ENCODE measurements around the gene PLA2G2E. TPM values are rescaled to one million over a fixed set of nuclear protein-coding genes. Genes with fewer than 3 reads are reported as not detected.

The PLA2G2E gene
- total RNA-seq, 4 donors from 2014 or later: not detected

DNA sequence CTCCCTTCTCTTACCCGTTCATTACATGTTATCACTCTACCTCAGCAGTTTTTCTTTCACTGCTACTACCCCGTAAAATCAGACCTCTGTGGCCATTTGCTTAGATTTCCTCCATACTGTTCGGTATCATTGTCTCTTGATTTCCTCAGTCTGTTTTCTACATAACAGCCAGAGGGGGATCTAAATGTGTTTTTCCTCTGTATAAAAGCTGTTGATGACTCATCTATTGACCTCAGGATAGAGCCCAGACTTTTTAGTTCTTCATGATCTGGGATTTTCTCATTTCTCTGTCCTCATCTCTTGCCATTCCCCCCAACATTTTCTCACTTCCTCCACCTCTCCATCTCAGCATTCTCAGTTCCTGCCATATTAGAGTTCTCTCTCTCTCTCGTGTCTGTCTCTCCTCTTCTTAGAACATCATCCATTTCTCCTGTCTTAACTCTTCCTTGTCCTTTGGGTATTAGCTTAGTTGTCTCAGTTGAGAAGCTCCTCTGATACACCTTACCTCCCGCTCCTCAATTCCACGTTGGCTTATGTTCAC is 30.7 kb downstream of the PLA2G2E start:
- Histone ChIP-seq H3K27me3 (no peaks in the 10 kb centered on the region), H3K4me3 (no peak overlapping the region), H3K27ac (no peak overlapping the region), H3K9me3 (no peaks in the 10 kb centered on the region), H3K36me3 (peaks cover 0 to 64% (median 0%) of the 10 kb centered on the region in 3 donors), H3K4me1 (no peaks in the 10 kb centered on the region)
- TF ChIP-seq CTCF (IDR thresholded peaks at IDR 0.05): no peak
- TF ChIP-seq POLR2A (IDR thresholded peaks at IDR 0.05): no peak
- DNase-seq: no peak

- H3K9me3 ChIP-seq: no peaks in the 10 kb centered on the region
- no peak overlapping the region for H3K27ac ChIP-seq
- no peaks in the 10 kb centered on the region for H3K27me3 ChIP-seq
- peaks cover 0 to 58% (median 0%) of the 10 kb centered on the region in 3 donors for H3K36me3 ChIP-seq
- H3K4me1 ChIP-seq: no peaks in the 10 kb centered on the region
- no peak overlapping the region for H3K4me3 ChIP-seq
- no peak for DNase-seq
- TF ChIP-seq POLR2A (IDR thresholded peaks at IDR 0.05) (no peak), CTCF (IDR thresholded peaks at IDR 0.05) (no peak)
Observed at GRCh38 chr1:19892129-19892528, 31.3 kb downstream of the PLA2G2E start.

DNA sequence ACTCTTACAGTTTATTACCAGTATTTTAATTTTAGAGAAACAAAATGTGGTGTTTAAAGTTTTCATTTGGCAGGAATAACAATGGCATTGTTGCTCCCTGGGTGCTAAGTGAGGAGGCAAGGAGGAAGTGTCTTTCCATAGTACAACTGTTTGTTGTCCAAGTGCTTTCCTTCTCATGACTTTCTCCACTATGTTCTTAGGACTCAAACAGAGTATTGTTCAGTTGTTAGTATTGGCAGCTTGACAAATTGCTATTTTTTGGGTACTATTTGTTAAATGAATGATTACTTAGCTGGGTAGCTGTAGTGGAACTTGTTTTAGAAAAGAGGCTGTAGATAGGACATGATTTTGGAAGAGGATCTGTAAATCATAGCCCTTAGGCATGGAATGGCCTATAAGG is 33.8 kb downstream of the PLA2G2E start:
- no peak overlapping the region for H3K4me3 ChIP-seq
- H3K4me1 ChIP-seq: no peaks in the 10 kb centered on the region
- no peak overlapping the region for H3K27ac ChIP-seq
- H3K27me3 ChIP-seq: no peaks in the 10 kb centered on the region
- H3K36me3 ChIP-seq: peaks cover 0 to 34% (median 0%) of the 10 kb centered on the region in 3 donors
- H3K9me3 ChIP-seq: no peaks in the 10 kb centered on the region
- TF ChIP-seq CTCF (IDR thresholded peaks at IDR 0.05): no peak
- TF ChIP-seq POLR2A (IDR thresholded peaks at IDR 0.05): no peak
- no peak for DNase-seq

GRCh38 chr1:19888112-19888511 is 35.3 kb downstream of the PLA2G2E start:
- H3K27me3 ChIP-seq: no peaks in the 10 kb centered on the region
- TF ChIP-seq POLR2A (IDR thresholded peaks at IDR 0.05) (no peak), CTCF (IDR thresholded peaks at IDR 0.05) (no peak)
- H3K27ac ChIP-seq: no peak overlapping the region
- no peak overlapping the region for H3K4me3 ChIP-seq
- no peaks in the 10 kb centered on the region for H3K9me3 ChIP-seq
- peaks cover 0 to 26% (median 0%) of the 10 kb centered on the region in 3 donors for H3K36me3 ChIP-seq
- peaks cover 0 to 9% (median 4%) of the 10 kb centered on the region in 4 donors for H3K4me1 ChIP-seq
- DNase-seq: no peak

GRCh38 chr1:19885821-19886220 is 37.6 kb downstream of the PLA2G2E start:
- no peaks in the 10 kb centered on the region for H3K27me3 ChIP-seq
- no peak for DNase-seq
- TF ChIP-seq POLR2A (IDR thresholded peaks at IDR 0.05) (no peak), CTCF (IDR thresholded peaks at IDR 0.05) (no peak)
- H3K36me3 ChIP-seq: peaks cover 0 to 3% (median 0%) of the 10 kb centered on the region in 3 donors
- no peak overlapping the region for H3K27ac ChIP-seq
- peaks cover 0 to 12% (median 5%) of the 10 kb centered on the region in 4 donors for H3K4me1 ChIP-seq
- H3K9me3 ChIP-seq: no peaks in the 10 kb centered on the region
- H3K4me3 ChIP-seq: no peak overlapping the region

DNA sequence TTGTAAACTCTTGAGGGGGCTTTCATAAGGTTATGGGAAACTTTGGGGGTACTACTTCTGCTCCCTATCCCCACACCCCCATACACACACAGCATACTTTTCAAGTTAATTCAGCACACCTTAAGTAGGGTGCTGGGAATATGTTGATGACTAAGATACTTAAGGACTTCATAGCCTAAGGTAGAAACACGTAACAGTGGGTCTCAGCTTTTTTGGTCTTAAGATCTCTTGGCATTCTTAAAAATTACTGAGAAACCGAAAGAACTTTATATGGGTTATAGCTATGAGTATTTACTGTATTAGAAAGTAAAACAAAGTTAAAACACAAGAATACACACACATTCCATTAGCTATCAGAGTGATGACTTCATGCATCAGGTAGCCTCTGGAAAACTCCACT is 39.1 kb downstream of the PLA2G2E start:
- no peaks in the 10 kb centered on the region for H3K27me3 ChIP-seq
- no peaks in the 10 kb centered on the region for H3K36me3 ChIP-seq
- DNase-seq: no peak
- no peak overlapping the region for H3K4me3 ChIP-seq
- no peak for TF ChIP-seq CTCF (IDR thresholded peaks at IDR 0.05)
- TF ChIP-seq POLR2A (IDR thresholded peaks at IDR 0.05): no peak
- no peaks in the 10 kb centered on the region for H3K9me3 ChIP-seq
- H3K27ac ChIP-seq: no peak overlapping the region
- peaks cover 0 to 12% (median 5%) of the 10 kb centered on the region in 4 donors for H3K4me1 ChIP-seq

Data from Peyer's patch (tissue), 4 donors.